CD4-positive, alpha-beta T cell treated with Interferon gamma for 1 hour (primary cell): ENCODE measurements around the gene SURF2.

Experiments used
- DNase-seq: peaks from one replicate; pipeline ENCODE4 v3.0.0-alpha.2; 2020

The SURF2 gene

GRCh38 chr9:133339641-133340040 is 16.7 kb upstream of the SURF2 start:
- no peak for DNase-seq

- no peak for DNase-seq
These were observed 16.1 kb upstream of the SURF2 start for GRCh38 chr9:133340256-133340655.

GRCh38 chr9:133340916-133341315 is 15.4 kb upstream of the SURF2 start:
- no peak for DNase-seq

GRCh38 chr9:133341369-133342068 is 14.8 kb upstream of the SURF2 start:
- peak; percentile 26 for DNase-seq

- DNase-seq: no peak
These were observed 14.3 kb upstream of the SURF2 start for GRCh38 chr9:133342069-133342406.

- no peak for DNase-seq
These were observed 13.8 kb upstream of the SURF2 start for GRCh38 chr9:133342570-133342969.

GRCh38 chr9:133344071-133344470 is 12.3 kb upstream of the SURF2 start:
- DNase-seq: no peak

GRCh38 chr9:133344979-133345378 is 11.4 kb upstream of the SURF2 start:
- DNase-seq: no peak

GRCh38 chr9:133345596-133345995 is 10.8 kb upstream of the SURF2 start:
- DNase-seq: no peak

GRCh38 chr9:133346021-133346785 is 10.1 kb upstream of the SURF2 start:
- no peak for DNase-seq

- peak; percentile 62 for DNase-seq
These were observed 8.8 kb upstream of the SURF2 start for GRCh38 chr9:133347515-133347984.

- DNase-seq: peak; percentile 93
These were observed 8.2 kb upstream of the SURF2 start, which contains the start of the genes MED22 and RPL7A for GRCh38 chr9:133347985-133348717. Gene MED22 (minus strand): TSS chr9:133348131. CDS start chr9:133346662, 1,469 bp downstream. Gene RPL7A (plus strand): TSS chr9:133348218. CDS start chr9:133348244, 26 bp downstream.

- no peak for DNase-seq
These were observed 7.4 kb upstream of the SURF2 start for GRCh38 chr9:133348718-133349573.

GRCh38 chr9:133349965-133350616 is 6.3 kb upstream of the SURF2 start:
- DNase-seq: no peak

- DNase-seq: no peak
These were observed 4.8 kb upstream of the SURF2 start for GRCh38 chr9:133351526-133351907.

GRCh38 chr9:133351908-133352634 is 4.3 kb upstream of the SURF2 start:
- peak; percentile 32 for DNase-seq

GRCh38 chr9:133352635-133353340 is 3.6 kb upstream of the SURF2 start:
- DNase-seq: no peak

GRCh38 chr9:133353548-133353947 is 2.8 kb upstream of the SURF2 start:
- no peak for DNase-seq

- DNase-seq: no peak
These were observed 1.6 kb upstream of the SURF2 start for GRCh38 chr9:133354766-133355165.

- DNase-seq: no peak
These were observed 431 bp upstream of the SURF2 start for GRCh38 chr9:133355881-133356357.
